ENCODE measurements around the gene SEC14L2. TPM values are rescaled to one million over a fixed set of nuclear protein-coding genes. Genes with fewer than 3 reads are reported as not detected.

Gene SEC14L2
- total and polyA plus RNA-seq, 2 donors (not counting 1 experiment from before 2014, with no cell fraction given), result 0.24 to 0.67 TPM

DNA sequence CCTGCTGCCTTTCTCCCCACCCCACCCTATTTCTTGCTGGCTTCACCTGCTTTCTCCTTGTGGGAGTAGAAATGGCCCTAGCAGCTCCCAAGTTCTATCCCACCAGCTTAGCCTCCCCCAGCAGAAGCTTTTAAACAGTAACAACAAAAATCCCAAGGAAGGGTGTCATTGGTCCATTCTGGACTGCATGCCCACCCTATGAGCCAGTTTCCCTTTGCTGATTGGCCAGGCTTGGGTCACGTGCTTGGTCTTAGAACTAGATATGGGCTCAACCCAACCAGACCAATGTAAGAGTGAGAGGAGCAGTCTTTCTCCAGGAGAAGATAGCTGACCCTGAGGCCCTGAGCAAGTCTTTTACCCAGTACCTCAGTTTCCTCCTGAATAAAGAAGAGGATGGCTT is 31.1 kb downstream of the SEC14L2 start:
- Histone ChIP-seq H3K4me1 (ENCODE audit: control insufficient read depth in 2 of 2, insufficient read depth in 2 of 2, low read length in 2 of 2) (peaks cover 17 to 34% of the 10 kb centered on the region in 2 donors), H4K20me1 (ENCODE audit: control insufficient read depth, insufficient read depth, low read length, poor library complexity, severe bottlenecking) (no peaks in the 10 kb centered on the region), H3K36me3 (replicated peaks in 1 of 2; ENCODE audit: control extremely low read depth in 1 of 2, control insufficient read depth in 1 of 2, extremely low read depth in 1 of 2, insufficient read depth in 2 of 2, low read length in 1 of 2) (no peaks in the 10 kb centered on the region), H3K27me3 (replicated peaks in 1 of 4; ENCODE audit: control extremely low read depth in 1 of 4, control insufficient read depth in 3 of 4, insufficient read depth in 4 of 4, low read length in 3 of 4) (no peaks in the 10 kb centered on the region), H3K4me3 (ENCODE audit: control extremely low read depth in 1 of 5, extremely low read depth in 1 of 5, insufficient read depth in 1 of 5, low read depth in 2 of 5, low read length in 4 of 5) (no peak overlapping the region), H3K9me3 (ENCODE audit: control extremely low read depth in 1 of 3, control insufficient read depth in 2 of 3, insufficient read depth in 1 of 3, low read length in 2 of 3) (peaks cover 0 to 8% (median 0%) of the 10 kb centered on the region in 3 donors), H3K79me2 (ENCODE audit: control insufficient read depth, insufficient read depth, low read length) (peaks cover 7% of the 10 kb centered on the region), H3K27ac (ENCODE audit: low read length in 2 of 2) (no peak overlapping the region), H3K4me2 (replicated peaks; ENCODE audit: low read depth, low read length, poor library complexity, severe bottlenecking) (no peak overlapping the region), H2AFZ (ENCODE audit: insufficient read depth, low read depth, low read length, poor library complexity, severe bottlenecking) (no peak overlapping the region), H3K9ac (ENCODE audit: low read length) (no peak overlapping the region)
- POLR2A ChIA-PET, result no interaction called here
- intact Hi-C loops (cut with micrococcal nuclease), result loop anchor here (10.0 kb wide), 2 partner anchors 1207 to 1543 kb away; partner anchors contain the start of gene ZNRF3
- ATAC-seq (ENCODE audit: low read depth) (no peak), DNase-seq (no peak)
- H3K4me3 Mint-ChIP-seq, result no peak overlapping the region
- 100% methylated on average over 1 of the region's 1 CpG for WGBS (ENCODE audit: insufficient coverage)
- TF ChIP-seq, protein P1, sequence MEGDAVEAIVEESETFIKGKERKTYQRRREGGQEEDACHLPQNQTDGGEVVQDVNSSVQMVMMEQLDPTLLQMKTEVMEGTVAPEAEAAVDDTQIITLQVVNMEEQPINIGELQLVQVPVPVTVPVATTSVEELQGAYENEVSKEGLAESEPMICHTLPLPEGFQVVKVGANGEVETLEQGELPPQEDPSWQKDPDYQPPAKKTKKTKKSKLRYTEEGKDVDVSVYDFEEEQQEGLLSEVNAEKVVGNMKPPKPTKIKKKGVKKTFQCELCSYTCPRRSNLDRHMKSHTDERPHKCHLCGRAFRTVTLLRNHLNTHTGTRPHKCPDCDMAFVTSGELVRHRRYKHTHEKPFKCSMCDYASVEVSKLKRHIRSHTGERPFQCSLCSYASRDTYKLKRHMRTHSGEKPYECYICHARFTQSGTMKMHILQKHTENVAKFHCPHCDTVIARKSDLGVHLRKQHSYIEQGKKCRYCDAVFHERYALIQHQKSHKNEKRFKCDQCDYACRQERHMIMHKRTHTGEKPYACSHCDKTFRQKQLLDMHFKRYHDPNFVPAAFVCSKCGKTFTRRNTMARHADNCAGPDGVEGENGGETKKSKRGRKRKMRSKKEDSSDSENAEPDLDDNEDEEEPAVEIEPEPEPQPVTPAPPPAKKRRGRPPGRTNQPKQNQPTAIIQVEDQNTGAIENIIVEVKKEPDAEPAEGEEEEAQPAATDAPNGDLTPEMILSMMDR (IDR thresholded peaks at IDR 0.05), result no peak
- TF ChIP-seq EZH2 (IDR thresholded peaks at IDR 0.05; ENCODE audit: borderline replicate concordance, insufficient read depth, low read depth, low read length, poor library complexity, severe bottlenecking), result no peak
- no peaks in the 10 kb centered on the region for H3K27me3 Mint-ChIP-seq
- CTCF ChIA-PET, result interaction anchor here (1.1 to 7.0 kb wide), 3 partner anchors 37 to 163 kb away, joined by 3 to 94 read pairs (median 62); partner anchors contain the start of genes CASTOR1 and PES1
- no peak overlapping the region for H3K27ac Mint-ChIP-seq
- no peaks in the 10 kb centered on the region for H3K9me3 Mint-ChIP-seq (ENCODE audit: insufficient read depth)
- peaks cover 37% of the 10 kb centered on the region for H3K4me1 Mint-ChIP-seq

DNA sequence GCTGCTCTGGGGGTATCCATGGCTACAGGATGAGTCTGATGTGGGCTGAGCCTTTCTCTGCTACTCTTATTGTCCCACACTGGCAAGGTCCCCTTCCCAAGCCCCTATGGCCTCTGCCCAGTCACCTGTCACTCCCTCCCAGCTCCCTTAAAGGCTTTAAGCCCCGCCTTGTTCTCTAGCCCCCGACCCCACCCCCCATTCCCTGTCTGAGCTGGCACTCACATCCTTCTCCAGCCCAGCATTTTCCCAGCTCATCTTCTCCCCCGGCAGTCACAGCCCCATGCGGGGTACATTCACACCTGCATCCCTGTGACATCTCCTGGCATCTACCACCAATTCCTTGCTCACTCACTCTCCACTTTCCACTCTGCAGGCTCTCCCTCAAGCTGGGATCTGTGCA is 33.1 kb downstream of the SEC14L2 start:
- intact Hi-C loops (cut with micrococcal nuclease), result loop anchor here (10.0 kb wide), 2 partner anchors 1205 to 1545 kb away; partner anchors contain the start of gene ZNRF3
- ChIA-PET POLR2A (no interaction called here), CTCF (interaction anchor here (0.8 kb wide), 1 partner anchor 31 kb away, joined by 3 read pairs; no protein-coding TSS in a partner anchor)
- TF ChIP-seq EZH2 (IDR thresholded peaks at IDR 0.05; ENCODE audit: borderline replicate concordance, insufficient read depth, low read depth, low read length, poor library complexity, severe bottlenecking), result no peak
- TF ChIP-seq, protein P1 (IDR thresholded peaks at IDR 0.05), result no peak
- no peak overlapping the region for H2AFZ ChIP-seq (ENCODE audit: insufficient read depth, low read depth, low read length, poor library complexity, severe bottlenecking)
- no peaks in the 10 kb centered on the region for H3K27me3 Mint-ChIP-seq
- H3K79me2 ChIP-seq (ENCODE audit: control insufficient read depth, insufficient read depth, low read length), result no peaks in the 10 kb centered on the region
- H3K27me3 ChIP-seq (replicated peaks in 1 of 4; ENCODE audit: control extremely low read depth in 1 of 4, control insufficient read depth in 3 of 4, insufficient read depth in 4 of 4, low read length in 3 of 4), result no peaks in the 10 kb centered on the region
- ATAC-seq (ENCODE audit: low read depth) (no peak), DNase-seq (no peak)
- no peak overlapping the region for H3K9ac ChIP-seq (ENCODE audit: low read length)
- H3K9me3 ChIP-seq (ENCODE audit: control extremely low read depth in 1 of 3, control insufficient read depth in 2 of 3, insufficient read depth in 1 of 3, low read length in 2 of 3), result peaks cover 0 to 17% (median under 1%) of the 10 kb centered on the region in 3 donors
- no peaks in the 10 kb centered on the region for H3K36me3 ChIP-seq (replicated peaks in 1 of 2; ENCODE audit: control extremely low read depth in 1 of 2, control insufficient read depth in 1 of 2, extremely low read depth in 1 of 2, insufficient read depth in 2 of 2, low read length in 1 of 2)
- H3K4me1 Mint-ChIP-seq, result peaks cover 25% of the 10 kb centered on the region
- no peaks in the 10 kb centered on the region for H4K20me1 ChIP-seq (ENCODE audit: control insufficient read depth, insufficient read depth, low read length, poor library complexity, severe bottlenecking)
- H3K4me1 ChIP-seq (ENCODE audit: control insufficient read depth in 2 of 2, insufficient read depth in 2 of 2, low read length in 2 of 2), result peaks cover 7 to 20% of the 10 kb centered on the region in 2 donors
- 77% methylated on average over 4 of the region's 4 CpGs for WGBS (ENCODE audit: insufficient coverage)
- no peak overlapping the region for H3K27ac Mint-ChIP-seq
- H3K4me3 ChIP-seq (ENCODE audit: control extremely low read depth in 1 of 5, extremely low read depth in 1 of 5, insufficient read depth in 1 of 5, low read depth in 2 of 5, low read length in 4 of 5), result no peak overlapping the region
- H3K4me3 Mint-ChIP-seq, result no peak overlapping the region
- H3K9me3 Mint-ChIP-seq (ENCODE audit: insufficient read depth), result no peaks in the 10 kb centered on the region
- no peak overlapping the region for H3K27ac ChIP-seq (ENCODE audit: low read length in 2 of 2)
- H3K4me2 ChIP-seq (replicated peaks; ENCODE audit: low read depth, low read length, poor library complexity, severe bottlenecking), result no peak overlapping the region
